B cell (primary cell): ENCODE data around the gene LHX2. TPM values are rescaled to one million over a fixed set of nuclear protein-coding genes. Genes with fewer than 3 reads are reported as not detected.

Experiments used
- ATAC-seq: fragments of 200-7000 bp; cut with Tn5 transposase; one replicate; pipeline ENCODE4 v1.10.0; 2021; ENCODE audit warnings: low read depth, mild to moderate bottlenecking, moderate number of reproducible peaks, moderate library complexity
- CTCF ChIA-PET: fragments of 350-600 bp; sonication (Branson Sonifier 250); formaldehyde crosslinking; loops from one replicate; lab custom pipeline; 2021; ENCODE audit warnings: antibody characterized with exemption, inconsistent platforms; lab: Charles Lee
- POLR2A ChIA-PET: fragments of 350-600 bp; sonication (Branson Sonifier 250); formaldehyde crosslinking; loops from one replicate; lab custom pipeline; 2021; ENCODE audit warnings: antibody characterized with exemption; lab: Charles Lee
- DNase-seq: peaks from one replicate; pipeline ENCODE4 v3.0.0; 2013
- H2AFZ ChIP-seq: 2 replicates; pipeline ENCODE4 v1.6.1; 2012; ENCODE audit warnings: mild to moderate bottlenecking, low read depth, low read length; ENCODE audit not compliant: insufficient read depth, poor library complexity, severe bottlenecking
- H3K27ac ChIP-seq, 2 donors: 1 replicate in 1 of 2; 2 replicates in 1 of 2; pipeline ENCODE4 v1.5.1; 2012 to 2013; ENCODE audit warnings: low read length in 2 of 2, mild to moderate bottlenecking in 2 of 2, moderate library complexity in 1 of 2
- H3K27me3 ChIP-seq, 4 experiments: fragments of 200-600 bp in 1 of 4; sonication (generic) in 1 of 4; replicated peaks in 1 of 4; 1 replicate in 2 of 4; 2 replicates in 2 of 4; pipeline versions ENCODE4 v1.6.1 to v1.7.0; 2013 to 2016; ENCODE audit warnings: low read length in 3 of 4, mild to moderate bottlenecking in 2 of 4, mixed read lengths in 1 of 4, moderate library complexity in 1 of 4; ENCODE audit not compliant: insufficient read depth in 4 of 4, control insufficient read depth in 3 of 4; ENCODE audit errors: control extremely low read depth in 1 of 4
- H3K36me3 ChIP-seq, 2 experiments: replicated peaks in 1 of 2; 1 replicate in 1 of 2; 2 replicates in 1 of 2; pipeline versions ENCODE4 v1.6.1 to v1.7.1; 2013; ENCODE audit warnings: low read length in 1 of 2; ENCODE audit not compliant: insufficient read depth in 2 of 2, control insufficient read depth in 1 of 2; ENCODE audit errors: control extremely low read depth in 1 of 2, extremely low read depth in 1 of 2
- H3K4me1 ChIP-seq, 2 donors: fragments of 200-600 bp in 1 of 2; sonication (generic) in 1 of 2; 1 replicate in 1 of 2; 2 replicates in 1 of 2; pipeline versions ENCODE4 v1.5.1 to v1.6.1; 2013 to 2017; ENCODE audit warnings: low read length in 2 of 2; ENCODE audit not compliant: control insufficient read depth in 2 of 2, insufficient read depth in 2 of 2
- H3K4me2 ChIP-seq: replicated peaks from 2 replicates; pipeline ENCODE3; 2012; ENCODE audit warnings: mild to moderate bottlenecking, low read depth, low read length; ENCODE audit not compliant: poor library complexity, severe bottlenecking
- H3K4me3 ChIP-seq, 5 experiments: fragments of 200-600 bp in 1 of 5; sonication (generic) in 1 of 5; 1 replicate in 3 of 5; 2 replicates in 2 of 5; pipeline versions ENCODE4 v1.5.1 to v1.7.0; 2011 to 2016; ENCODE audit warnings: low read length in 4 of 5, mild to moderate bottlenecking in 4 of 5, low read depth in 2 of 5, control low read depth in 1 of 5, moderate library complexity in 1 of 5; ENCODE audit not compliant: insufficient read depth in 1 of 5; ENCODE audit errors: control extremely low read depth in 1 of 5, extremely low read depth in 1 of 5
- H3K79me2 ChIP-seq: fragments of 200-600 bp; sonication (generic); one replicate; pipeline ENCODE4 v1.6.0; 2016; ENCODE audit warnings: low read length; ENCODE audit not compliant: control insufficient read depth, insufficient read depth
- H3K9ac ChIP-seq: fragments of 200-600 bp; sonication (generic); 2 replicates; pipeline ENCODE4 v1.6.1; 2017; ENCODE audit warnings: mild to moderate bottlenecking, low read length, moderate library complexity
- H3K9me3 ChIP-seq, 3 donors: one replicate each; pipeline versions ENCODE4 v1.6.1 to v1.7.1; 2013; ENCODE audit warnings: low read length in 2 of 3; ENCODE audit not compliant: control insufficient read depth in 2 of 3, insufficient read depth in 1 of 3; ENCODE audit errors: control extremely low read depth in 1 of 3
- H4K20me1 ChIP-seq: 2 replicates; pipeline ENCODE4 v1.6.0; 2012; ENCODE audit warnings: mild to moderate bottlenecking, low read length; ENCODE audit not compliant: insufficient read depth, control insufficient read depth, poor library complexity, severe bottlenecking
- H3K27ac Mint-ChIP-seq: one replicate; pipeline ENCODE4 v1.8.0; 2021; ENCODE audit warnings: mixed read lengths
- H3K27me3 Mint-ChIP-seq: one replicate; pipeline ENCODE4 v1.8.0; 2021; ENCODE audit warnings: mixed read lengths
- H3K4me1 Mint-ChIP-seq: one replicate; pipeline ENCODE4 v1.8.0; 2021; ENCODE audit warnings: mixed read lengths
- H3K4me3 Mint-ChIP-seq: one replicate; pipeline ENCODE4 v1.8.0; 2021; ENCODE audit warnings: mixed read lengths
- H3K9me3 Mint-ChIP-seq: one replicate; pipeline ENCODE4 v1.8.0; 2022; ENCODE audit warnings: mixed read lengths; ENCODE audit not compliant: insufficient read depth
- CTCF ChIP-seq: fragments of 200-600 bp; IDR thresholded peaks from one replicate; pipeline ENCODE4 v1.8.0; 2022; ENCODE audit warnings: antibody characterized with exemption, mild to moderate bottlenecking
- EZH2 ChIP-seq: IDR thresholded peaks from 2 replicates; pipeline ENCODE4 v1.6.1; 2012; ENCODE audit warnings: borderline replicate concordance, low read depth, mild to moderate bottlenecking, moderate library complexity, low read length; ENCODE audit not compliant: insufficient read depth, poor library complexity, severe bottlenecking
- WGBS: methylation state at CpG from one replicate; pipeline ENCODE4 v1.1.5; 2013; ENCODE audit warnings: missing lambda C conversion rate; ENCODE audit not compliant: insufficient coverage; 5-methylcytosine and 5-hydroxymethylcytosine counted together
- intact Hi-C: fragments of 100-400 bp; cut with micrococcal nuclease; formaldehyde crosslinking; loops from one replicate; pipeline ENCODE4 v1.10.0; 2022
- polyA plus RNA-seq: library from polyadenylated mRNA; depleted of rRNA; stranded (reverse); fragments of >200 nt; gene quantifications from 2 replicates; pipeline ENCODE4 v1.2.3, GENCODE V29; 2012
- total RNA-seq, 2 donors: library from RNA; stranded (reverse); fragments of 120-200 nt in 1 of 2; gene quantifications; 1 replicate in 1 of 2; 2 replicates in 1 of 2; pipeline versions ENCODE4 v1.2.3 to v1.2.4, GENCODE V29; 2013 to 2022

The LHX2 gene
- total and polyA plus RNA-seq, 2 donors (not counting 1 experiment from before 2014, with no cell fraction given): 0.66 TPM; not detected in 1

DNA sequence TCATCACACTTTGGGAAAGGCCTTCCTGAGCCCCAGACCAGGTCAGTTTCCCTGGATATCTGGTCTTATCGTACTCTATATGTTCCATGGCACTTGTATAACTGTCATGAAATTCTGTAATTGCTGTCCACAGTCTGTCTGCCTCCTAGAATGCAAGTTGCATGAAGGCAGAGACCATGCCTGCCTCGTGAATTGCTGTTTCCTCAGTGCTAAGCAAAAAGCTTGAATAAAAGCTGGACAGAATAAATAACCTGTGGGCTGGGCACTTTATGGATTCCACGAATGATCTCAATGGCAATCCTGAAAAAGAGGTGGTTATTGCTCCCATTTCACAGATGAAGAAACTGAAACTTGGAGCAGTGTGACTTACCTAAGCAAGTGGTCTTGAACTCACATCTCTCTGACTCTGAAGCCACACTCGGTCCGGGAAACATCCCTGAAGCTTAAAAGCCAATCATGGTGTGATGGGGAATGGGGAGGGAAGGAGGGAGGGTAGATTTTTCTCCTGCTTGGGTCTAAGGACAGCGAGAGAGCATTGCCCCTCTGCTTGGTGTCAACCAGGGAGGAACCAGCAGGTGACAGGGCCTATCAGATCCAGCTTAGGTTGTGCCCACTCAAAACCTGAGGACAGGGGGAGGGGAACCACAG is 13.2 kb upstream of the LHX2 start:
- H2AFZ ChIP-seq: peak overlapping the region; percentile 76
- H3K27me3 ChIP-seq: peaks cover 0 to 69% (median 50%) of the 10 kb centered on the region in 4 experiments
- no peaks in the 10 kb centered on the region for H3K9me3 Mint-ChIP-seq
- peaks cover 0 to 18% (median 0%) of the 10 kb centered on the region in 3 donors for H3K9me3 ChIP-seq
- peak overlapping the region; percentile 63 for H3K9ac ChIP-seq
- H3K27ac Mint-ChIP-seq: peak overlapping the region; percentile 38
- TF ChIP-seq EZH2: no peak
- TF ChIP-seq CTCF: no peak
- no peak for ATAC-seq
- ChIA-PET POLR2A (no interaction called here), CTCF (interaction anchor here (0.5 kb wide), 1 partner anchor 91 kb away, joined by 3 read pairs; no protein-coding TSS in a partner anchor)
- no peak overlapping the region for H3K27ac ChIP-seq
- no peaks in the 10 kb centered on the region for H3K36me3 ChIP-seq
- peak overlapping the region; percentile 96 for H3K4me2 ChIP-seq
- H4K20me1 ChIP-seq: no peaks in the 10 kb centered on the region
- intact Hi-C loops: loop anchor here (5.0 kb wide), 1 partner anchor 66 kb away; the partner anchor contains the start of gene DENND1A
- H3K4me1 ChIP-seq: peaks cover 42 to 47% of the 10 kb centered on the region in 2 donors
- H3K27me3 Mint-ChIP-seq: peaks cover 76% of the 10 kb centered on the region
- H3K4me3 ChIP-seq: peak overlapping the region in 3 of 5 experiments; percentile 22 to 66 (median 49)
- 16% methylated on average over 4 of the region's 6 CpGs for WGBS
- H3K4me3 Mint-ChIP-seq: peak overlapping the region; percentile 86
- H3K79me2 ChIP-seq: no peaks in the 10 kb centered on the region
- H3K4me1 Mint-ChIP-seq: peaks cover 42% of the 10 kb centered on the region
- DNase-seq: peak; percentile 41
